Caco-2 (cell line): ENCODE results near the gene DNAJA2. TPM values are rescaled to one million over a fixed set of nuclear protein-coding genes. Genes with fewer than 3 reads are reported as not detected.

Source experiments
- BruUV-seq: library from RNA; stranded (reverse); fragments of 400-500 nt; replicated peaks from 2 replicates; lab custom pipeline; 2021; lab: Mats Ljungman, UMichigan
- CTCF ChIA-PET: fragments of 300-600 bp; sonication (Branson Sonifier 250); formaldehyde crosslinking; loops from one replicate; lab custom pipeline; 2022; ENCODE audit warnings: antibody characterized with exemption; lab: Charles Lee
- POLR2A ChIA-PET: fragments of 300-600 bp; sonication (Branson Sonifier 250); formaldehyde crosslinking; loops from one replicate; lab custom pipeline; 2022; ENCODE audit warnings: antibody characterized with exemption; lab: Charles Lee
- DNase-seq, 2 experiments: peaks; one replicate each; pipeline versions ENCODE4 v3.0.0 to v3.0.0-alpha.2; 2020 to 2022
- H3K27me3 ChIP-seq: replicated peaks from 2 replicates; pipeline ENCODE4 v1.6.0; 2011; ENCODE audit warnings: low read length; ENCODE audit not compliant: control insufficient read depth, insufficient read depth
- H3K36me3 ChIP-seq: 2 replicates; pipeline ENCODE4 v1.5.1; 2011; ENCODE audit warnings: low read length; ENCODE audit not compliant: control insufficient read depth, insufficient read depth
- H3K4me1 ChIP-seq: fragments of 250-450 bp; sonication (Bioruptor Pico); 2 replicates; pipeline ENCODE4 v1.5.1; 2020; ENCODE audit warnings: mild to moderate bottlenecking
- H3K4me3 ChIP-seq: 2 replicates; pipeline ENCODE4 v1.5.1; 2011; ENCODE audit warnings: low read depth, mild to moderate bottlenecking, control low read depth, low read length
- H3K9me3 ChIP-seq: fragments of 250-450 bp; sonication (Bioruptor Pico); 2 replicates; pipeline ENCODE4 v1.5.1; 2020; ENCODE audit warnings: mild to moderate bottlenecking, moderate library complexity
- H3K27ac Mint-ChIP-seq: one replicate; pipeline ENCODE4 v1.8.0; 2022; ENCODE audit warnings: mixed read lengths; ENCODE audit not compliant: unreplicated experiment
- H3K27me3 Mint-ChIP-seq: one replicate; pipeline ENCODE4 v1.8.0; 2022; ENCODE audit warnings: mixed read lengths; ENCODE audit not compliant: insufficient read depth, unreplicated experiment
- H3K36me3 Mint-ChIP-seq: one replicate; pipeline ENCODE4 v1.8.0; 2022; ENCODE audit warnings: mild to moderate bottlenecking, mixed read lengths; ENCODE audit not compliant: insufficient read depth, unreplicated experiment
- H3K4me1 Mint-ChIP-seq: one replicate; pipeline ENCODE4 v1.8.0; 2022; ENCODE audit warnings: low read depth, mixed read lengths; ENCODE audit not compliant: unreplicated experiment
- H3K4me3 Mint-ChIP-seq: one replicate; pipeline ENCODE4 v1.8.0; 2022; ENCODE audit warnings: mild to moderate bottlenecking, moderate library complexity, mixed read lengths; ENCODE audit not compliant: unreplicated experiment
- H3K9me3 Mint-ChIP-seq: one replicate; pipeline ENCODE4 v1.8.0; 2022; ENCODE audit warnings: mixed read lengths; ENCODE audit not compliant: unreplicated experiment
- intact Hi-C: fragments of 100-400 bp; cut with micrococcal nuclease; formaldehyde crosslinking; loops from one replicate; pipeline ENCODE4 v1.10.0; 2022; ENCODE audit not compliant: unreplicated experiment
- total RNA-seq: library from RNA; stranded (reverse); gene quantifications from 2 replicates; pipeline ENCODE4 v1.2.3, GENCODE V29; 2022
- TF ChIP-seq, protein P1 (sequence below), 2 experiments: fragments of 200-600 bp in 1 of 2; IDR thresholded peaks; 1 replicate in 1 of 2; 2 replicates in 1 of 2; pipeline versions ENCODE4 v1.5.1 to v1.8.0; 2011 to 2022; ENCODE audit warnings: antibody characterized with exemption in 1 of 2, control low read depth in 1 of 2, inconsistent platforms in 1 of 2, low read depth in 1 of 2, low read length in 1 of 2, mild to moderate bottlenecking in 1 of 2, moderate library complexity in 1 of 2; ENCODE audit not compliant: insufficient read depth in 1 of 2, severe bottlenecking in 1 of 2, unreplicated experiment in 1 of 2

Gene DNAJA2
- total RNA-seq, 1 experiment from 2014 or later: 56.2 TPM

DNA sequence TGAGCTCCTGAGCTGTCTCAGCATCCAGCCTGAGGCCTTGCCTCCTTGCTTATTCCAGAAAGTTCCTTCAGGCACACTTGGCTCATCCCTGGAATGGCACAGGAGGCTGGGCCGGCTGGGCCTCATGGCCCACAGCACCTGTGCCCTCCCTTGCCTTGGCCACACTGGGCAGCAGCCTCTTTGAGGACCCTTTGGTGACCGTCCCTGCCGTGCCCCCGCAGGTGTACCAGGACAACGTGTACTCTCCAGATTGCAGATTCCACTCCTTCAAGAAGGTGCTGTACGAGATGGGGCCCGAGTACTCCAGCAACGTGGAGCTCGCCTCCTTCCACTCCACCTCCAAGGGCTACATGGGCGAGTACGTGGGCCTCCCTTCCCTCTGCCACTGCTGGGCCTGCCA, 55.1 kb downstream of the DNAJA2 start:
- no peak overlapping the region for H3K4me3 ChIP-seq
- TF ChIP-seq, protein P1, sequence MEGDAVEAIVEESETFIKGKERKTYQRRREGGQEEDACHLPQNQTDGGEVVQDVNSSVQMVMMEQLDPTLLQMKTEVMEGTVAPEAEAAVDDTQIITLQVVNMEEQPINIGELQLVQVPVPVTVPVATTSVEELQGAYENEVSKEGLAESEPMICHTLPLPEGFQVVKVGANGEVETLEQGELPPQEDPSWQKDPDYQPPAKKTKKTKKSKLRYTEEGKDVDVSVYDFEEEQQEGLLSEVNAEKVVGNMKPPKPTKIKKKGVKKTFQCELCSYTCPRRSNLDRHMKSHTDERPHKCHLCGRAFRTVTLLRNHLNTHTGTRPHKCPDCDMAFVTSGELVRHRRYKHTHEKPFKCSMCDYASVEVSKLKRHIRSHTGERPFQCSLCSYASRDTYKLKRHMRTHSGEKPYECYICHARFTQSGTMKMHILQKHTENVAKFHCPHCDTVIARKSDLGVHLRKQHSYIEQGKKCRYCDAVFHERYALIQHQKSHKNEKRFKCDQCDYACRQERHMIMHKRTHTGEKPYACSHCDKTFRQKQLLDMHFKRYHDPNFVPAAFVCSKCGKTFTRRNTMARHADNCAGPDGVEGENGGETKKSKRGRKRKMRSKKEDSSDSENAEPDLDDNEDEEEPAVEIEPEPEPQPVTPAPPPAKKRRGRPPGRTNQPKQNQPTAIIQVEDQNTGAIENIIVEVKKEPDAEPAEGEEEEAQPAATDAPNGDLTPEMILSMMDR (IDR thresholded peaks at IDR 0.05; ENCODE audit: insufficient read depth in 1 of 2, low read depth in 1 of 2, low read length in 1 of 2, severe bottlenecking in 1 of 2, unreplicated experiment in 1 of 2): no peak
- H3K4me1 ChIP-seq: peaks cover 18% of the 10 kb centered on the region
- BruUV-seq: no TSS peak
- intact Hi-C loops: loop anchor here (2.0 kb wide), 1 partner anchor 64 kb away; no protein-coding TSS in a partner anchor
- H3K9me3 ChIP-seq: no peaks in the 10 kb centered on the region
- no peaks in the 10 kb centered on the region for H3K27me3 Mint-ChIP-seq
- POLR2A ChIA-PET: no interaction called here
- peaks cover 32% of the 10 kb centered on the region for H3K4me1 Mint-ChIP-seq
- peaks cover 5% of the 10 kb centered on the region for H3K36me3 ChIP-seq
- no peak for DNase-seq
- CTCF ChIA-PET: interaction anchor here (1.1 to 2.5 kb wide), 3 partner anchors 10 to 64 kb away, joined by 3 to 20 read pairs (median 6); no protein-coding TSS in a partner anchor
- no peak overlapping the region for H3K27ac Mint-ChIP-seq
- H3K9me3 Mint-ChIP-seq: peaks cover 10% of the 10 kb centered on the region
- peaks cover 87% of the 10 kb centered on the region for H3K36me3 Mint-ChIP-seq
- H3K4me3 Mint-ChIP-seq: no peak overlapping the region
- no peaks in the 10 kb centered on the region for H3K27me3 ChIP-seq

DNA sequence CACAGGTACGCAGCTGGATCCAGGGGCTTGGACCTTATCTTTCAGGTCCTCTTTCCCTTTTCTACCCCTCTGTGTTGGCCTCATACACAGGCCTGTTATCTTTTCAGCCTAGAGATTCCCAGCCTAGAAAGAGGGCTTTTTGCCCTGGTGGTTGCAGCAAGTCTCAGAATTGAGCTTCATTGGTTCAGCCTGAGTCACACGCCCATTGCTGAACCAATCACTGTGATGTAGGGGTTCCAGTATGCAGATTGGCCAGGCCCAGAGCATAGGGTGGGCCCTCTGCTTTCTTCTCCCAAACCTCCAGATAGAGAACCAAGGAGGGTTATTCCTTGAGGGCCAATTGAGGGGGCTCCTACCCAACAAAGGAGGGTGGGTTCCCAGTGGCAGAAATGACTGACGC, 56.5 kb downstream of the DNAJA2 start:
- Mint-ChIP-seq H3K27ac (peak overlapping the region; percentile 14), H3K27me3 (no peaks in the 10 kb centered on the region), H3K4me1 (peaks cover 32% of the 10 kb centered on the region), H3K4me3 (no peak overlapping the region), H3K9me3 (peaks cover 10% of the 10 kb centered on the region), H3K36me3 (peaks cover 77% of the 10 kb centered on the region)
- intact Hi-C loops: no loop called here
- H3K36me3 ChIP-seq: peaks cover 5% of the 10 kb centered on the region
- H3K27me3 ChIP-seq: no peaks in the 10 kb centered on the region
- H3K4me1 ChIP-seq: peaks cover 18% of the 10 kb centered on the region
- no peak overlapping the region for H3K4me3 ChIP-seq
- no TSS peak for BruUV-seq
- TF ChIP-seq, protein P1 (IDR thresholded peaks at IDR 0.05; ENCODE audit: insufficient read depth in 1 of 2, low read depth in 1 of 2, low read length in 1 of 2, severe bottlenecking in 1 of 2, unreplicated experiment in 1 of 2): no peak
- ChIA-PET POLR2A (interaction anchor here (0.6 to 1.0 kb wide), 3 partner anchors 33 to 1260 kb away, joined by 3 read pairs; partner anchors contain the start of gene GPT2), CTCF (interaction anchor here (1.0 to 1.2 kb wide), 2 partner anchors 63 to 98 kb away, joined by 3 to 4 read pairs; no protein-coding TSS in a partner anchor)
- no peak for DNase-seq
- H3K9me3 ChIP-seq: no peaks in the 10 kb centered on the region

GRCh38 chr16:46915483-46916025, 57.9 kb downstream of the DNAJA2 start:
- TF ChIP-seq, protein P1 (IDR thresholded peaks at IDR 0.05; ENCODE audit: insufficient read depth in 1 of 2, low read depth in 1 of 2, low read length in 1 of 2, severe bottlenecking in 1 of 2, unreplicated experiment in 1 of 2): no peak
- no peak overlapping the region for H3K4me3 Mint-ChIP-seq
- no peak for DNase-seq
- peaks cover 32% of the 10 kb centered on the region for H3K4me1 Mint-ChIP-seq
- peaks cover 77% of the 10 kb centered on the region for H3K36me3 Mint-ChIP-seq
- peaks cover 18% of the 10 kb centered on the region for H3K4me1 ChIP-seq
- H3K9me3 ChIP-seq: no peaks in the 10 kb centered on the region
- BruUV-seq: no TSS peak
- CTCF ChIA-PET: interaction anchor here (1.2 kb wide), 1 partner anchor 62 kb away, joined by 5 read pairs; no protein-coding TSS in a partner anchor
- peaks cover 7% of the 10 kb centered on the region for H3K36me3 ChIP-seq
- no peak overlapping the region for H3K4me3 ChIP-seq
- peaks cover 10% of the 10 kb centered on the region for H3K9me3 Mint-ChIP-seq
- H3K27me3 ChIP-seq: no peaks in the 10 kb centered on the region
- no peak overlapping the region for H3K27ac Mint-ChIP-seq
- H3K27me3 Mint-ChIP-seq: no peaks in the 10 kb centered on the region
- intact Hi-C loops: no loop called here
- POLR2A ChIA-PET: no interaction called here
